ENCODE results near the gene DHRS12.

Gene DHRS12

GRCh38 chr13:51781246-51782022 lies 22.5 kb downstream of the DHRS12 start:
- DNase-seq (ENCODE audit: low spot score): no peak

GRCh38 chr13:51780099-51780498 lies 23.9 kb downstream of the DHRS12 start:
- DNase-seq (ENCODE audit: low spot score): no peak

GRCh38 chr13:51778392-51778791 lies 25.6 kb downstream of the DHRS12 start:
- no peak for DNase-seq (ENCODE audit: low spot score)

- no peak for DNase-seq (ENCODE audit: low spot score)
Measured at GRCh38 chr13:51777921-51778320, 26.0 kb downstream of the DHRS12 start.

GRCh38 chr13:51776179-51776578 lies 27.8 kb downstream of the DHRS12 start:
- no peak for DNase-seq (ENCODE audit: low spot score)

GRCh38 chr13:51773515-51773914 lies 30.4 kb downstream of the DHRS12 start:
- no peak for DNase-seq (ENCODE audit: low spot score)

GRCh38 chr13:51772781-51773180 lies 31.2 kb downstream of the DHRS12 start:
- no peak for DNase-seq (ENCODE audit: low spot score)

- DNase-seq (ENCODE audit: low spot score): no peak
Measured at GRCh38 chr13:51772105-51772455, 31.9 kb downstream of the DHRS12 start.

- DNase-seq (ENCODE audit: low spot score): no peak
Measured at GRCh38 chr13:51771418-51772104, 32.4 kb downstream of the DHRS12 start.

GRCh38 chr13:51770681-51771417 lies 33.1 kb downstream of the DHRS12 start:
- no peak for DNase-seq (ENCODE audit: low spot score)

- DNase-seq (ENCODE audit: low spot score): no peak
Measured at GRCh38 chr13:51770160-51770559, 33.8 kb downstream of the DHRS12 start.

- no peak for DNase-seq (ENCODE audit: low spot score)
Measured at GRCh38 chr13:51769455-51770127, 34.4 kb downstream of the DHRS12 start.

- no peak for DNase-seq (ENCODE audit: low spot score)
Measured at GRCh38 chr13:51768976-51769375, 35.0 kb downstream of the DHRS12 start.

GRCh38 chr13:51768378-51768921 lies 35.5 kb downstream of the DHRS12 start:
- DNase-seq (ENCODE audit: low spot score): no peak

- DNase-seq (ENCODE audit: low spot score): no peak
Measured at GRCh38 chr13:51767100-51767499, 36.9 kb downstream of the DHRS12 start.

- DNase-seq (ENCODE audit: low spot score): no peak
Measured at GRCh38 chr13:51765142-51765515, 38.8 kb downstream of the DHRS12 start.

GRCh38 chr13:51764184-51765141 lies 39.5 kb downstream of the DHRS12 start:
- DNase-seq (ENCODE audit: low spot score): peak; percentile 86

GRCh38 chr13:51763486-51763885 lies 40.5 kb downstream of the DHRS12 start:
- DNase-seq (ENCODE audit: low spot score): no peak

- DNase-seq (ENCODE audit: low spot score): no peak
Measured at GRCh38 chr13:51761643-51762350, 42.2 kb downstream of the DHRS12 start.

- DNase-seq (ENCODE audit: low spot score): peak; percentile 79
Measured at GRCh38 chr13:51760592-51760991, 43.4 kb downstream of the DHRS12 start.

All from pons (tissue), 1 donor.